ENCODE data around the gene INMT.

- TF ChIP-seq CTCF (conservative IDR thresholded peaks at IDR 0.05; ENCODE audit: low read length) = no peak
- TF ChIP-seq EZH2phosphoT487 (IDR thresholded peaks at IDR 0.05; ENCODE audit: borderline replicate concordance) = no peak
These were observed 21.8 kb upstream of the INMT start for GRCh38 chr7:30730097-30730496.
